GM12878 (cell line): ENCODE results near the gene NT5M.
A peak's percentile ranks its signal among the peaks of the same experiment; 100 is the strongest.

Source experiments
- CEBPB ChIP-seq, 2 experiments: fragments of 150-350 bp in 1 of 2; IDR thresholded peaks; 2 replicates each; pipeline ENCODE4 v1.6.1; 2012 to 2014; ENCODE audit warnings: low read depth in 2 of 2, low read length in 2 of 2, borderline replicate concordance in 1 of 2, inconsistent platforms in 1 of 2
- CREM ChIP-seq: IDR thresholded peaks from 2 replicates; pipeline ENCODE4 v1.6.1; 2014; ENCODE audit warnings: antibody characterized with exemption, low read depth
- E2F8 ChIP-seq: fragments of 450-650 bp; IDR thresholded peaks from 2 replicates; pipeline ENCODE4 v1.6.1; 2018; ENCODE audit warnings: mild to moderate bottlenecking, low read depth, moderate library complexity; ENCODE audit not compliant: partially characterized antibody
- JUND ChIP-seq: IDR thresholded peaks from 2 replicates; pipeline ENCODE4 v1.6.1; 2012; ENCODE audit warnings: low read depth, mild to moderate bottlenecking, low read length, improper control_type of control experiment, moderate library complexity
- KDM1A ChIP-seq: fragments of 200-600 bp; sonication (generic); IDR thresholded peaks from 2 replicates; pipeline ENCODE4 v1.6.1; 2016; ENCODE audit warnings: borderline replicate concordance
- MYC ChIP-seq: IDR thresholded peaks from 2 replicates; pipeline ENCODE4 v1.6.1; 2011; ENCODE audit warnings: mild to moderate bottlenecking, low read length, moderate library complexity, inconsistent platforms; ENCODE audit not compliant: insufficient read depth, insufficient replicate concordance, insufficient read length, severe bottlenecking
- POLR2A ChIP-seq: IDR thresholded peaks from 2 replicates; pipeline ENCODE4 v1.6.1; 2011; ENCODE audit warnings: low read depth, mild to moderate bottlenecking, low read length
- SIN3A ChIP-seq: IDR thresholded peaks from 2 replicates; pipeline ENCODE4 v1.6.1; 2012; ENCODE audit warnings: low read depth, low read length, improper control_type of control experiment
- SIX5 ChIP-seq: IDR thresholded peaks from 2 replicates; pipeline ENCODE4 v1.6.1; 2011; ENCODE audit warnings: mild to moderate bottlenecking, low read depth, low read length, moderate library complexity; ENCODE audit not compliant: severe bottlenecking
- TF ChIP-seq, protein P1 (sequence below), 3 experiments: IDR thresholded peaks in 2 of 3; conservative IDR thresholded peaks in 1 of 3; 2 replicates each; pipeline ENCODE4 v1.5.1; 2011; ENCODE audit warnings: low read depth in 3 of 3, low read length in 3 of 3, mild to moderate bottlenecking in 3 of 3, control low read depth in 2 of 3, moderate library complexity in 2 of 3, inconsistent platforms in 1 of 3, mixed read lengths in 1 of 3; ENCODE audit not compliant: control insufficient read depth in 2 of 3, insufficient read depth in 1 of 3; ENCODE audit errors: extremely low read depth in 1 of 3
- TF ChIP-seq, protein P2 (sequence below): IDR thresholded peaks from 2 replicates; pipeline ENCODE4 v1.6.1; 2012; ENCODE audit warnings: low read depth, low read length, improper control_type of control experiment

- TF ChIP-seq, protein P1, sequence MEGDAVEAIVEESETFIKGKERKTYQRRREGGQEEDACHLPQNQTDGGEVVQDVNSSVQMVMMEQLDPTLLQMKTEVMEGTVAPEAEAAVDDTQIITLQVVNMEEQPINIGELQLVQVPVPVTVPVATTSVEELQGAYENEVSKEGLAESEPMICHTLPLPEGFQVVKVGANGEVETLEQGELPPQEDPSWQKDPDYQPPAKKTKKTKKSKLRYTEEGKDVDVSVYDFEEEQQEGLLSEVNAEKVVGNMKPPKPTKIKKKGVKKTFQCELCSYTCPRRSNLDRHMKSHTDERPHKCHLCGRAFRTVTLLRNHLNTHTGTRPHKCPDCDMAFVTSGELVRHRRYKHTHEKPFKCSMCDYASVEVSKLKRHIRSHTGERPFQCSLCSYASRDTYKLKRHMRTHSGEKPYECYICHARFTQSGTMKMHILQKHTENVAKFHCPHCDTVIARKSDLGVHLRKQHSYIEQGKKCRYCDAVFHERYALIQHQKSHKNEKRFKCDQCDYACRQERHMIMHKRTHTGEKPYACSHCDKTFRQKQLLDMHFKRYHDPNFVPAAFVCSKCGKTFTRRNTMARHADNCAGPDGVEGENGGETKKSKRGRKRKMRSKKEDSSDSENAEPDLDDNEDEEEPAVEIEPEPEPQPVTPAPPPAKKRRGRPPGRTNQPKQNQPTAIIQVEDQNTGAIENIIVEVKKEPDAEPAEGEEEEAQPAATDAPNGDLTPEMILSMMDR (IDR thresholded peaks at IDR 0.05 in 2 of 3, conservative IDR thresholded peaks at IDR 0.05 in 1 of 3; ENCODE audit: control insufficient read depth in 2 of 3, extremely low read depth in 1 of 3, insufficient read depth in 1 of 3, low read depth in 3 of 3, low read length in 3 of 3): peak; percentile 99 to 100 (median 100)
- TF ChIP-seq, protein P2, sequence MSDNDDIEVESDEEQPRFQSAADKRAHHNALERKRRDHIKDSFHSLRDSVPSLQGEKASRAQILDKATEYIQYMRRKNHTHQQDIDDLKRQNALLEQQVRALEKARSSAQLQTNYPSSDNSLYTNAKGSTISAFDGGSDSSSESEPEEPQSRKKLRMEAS: no peak
- no peak for TF ChIP-seq POLR2A
- TF ChIP-seq CREM: no peak
- TF ChIP-seq JUND: no peak
- TF ChIP-seq E2F8: no peak
- TF ChIP-seq KDM1A: no peak
- no peak for TF ChIP-seq CEBPB (IDR thresholded peaks at IDR 0.05; ENCODE audit: borderline replicate concordance in 1 of 2, low read depth in 2 of 2, low read length in 2 of 2)
- TF ChIP-seq MYC: no peak
- TF ChIP-seq SIX5: no peak
- no peak for TF ChIP-seq SIN3A
Observed at GRCh38 chr17:17356149-17356930, 53.2 kb downstream of the NT5M start.
